Neuronal stem cell (in vitro differentiated cells): ENCODE measurements around the gene PCGF2. TPM values are rescaled to one million over a fixed set of nuclear protein-coding genes. Genes with fewer than 3 reads are reported as not detected.

Experiments
- DNase-seq: peaks from one replicate; pipeline ENCODE4 v3.0.0-alpha.2; 2013; ENCODE audit warnings: low spot score
- H2AFZ ChIP-seq: one replicate; pipeline ENCODE4 v1.6.1; 2013; ENCODE audit warnings: mild to moderate bottlenecking, low read length, inconsistent platforms
- H2AK5ac ChIP-seq: 2 replicates; pipeline ENCODE4 v1.6.1; 2013; ENCODE audit warnings: low read depth, mild to moderate bottlenecking, inconsistent platforms, low read length, moderate library complexity, mixed read lengths
- H2BK120ac ChIP-seq: 2 replicates; pipeline ENCODE4 v1.6.1; 2013; ENCODE audit warnings: low read depth, mild to moderate bottlenecking, inconsistent platforms, low read length, moderate library complexity, mixed read lengths
- H2BK12ac ChIP-seq: one replicate; pipeline ENCODE4 v1.6.1; 2013; ENCODE audit warnings: low read length, inconsistent platforms
- H2BK15ac ChIP-seq: 2 replicates; pipeline ENCODE4 v1.6.1; 2013; ENCODE audit warnings: mild to moderate bottlenecking, low read length, inconsistent platforms, mixed read lengths
- H2BK5ac ChIP-seq: one replicate; pipeline ENCODE4 v1.6.1; 2013; ENCODE audit warnings: inconsistent platforms, mild to moderate bottlenecking, low read length, moderate library complexity
- H3K14ac ChIP-seq: one replicate; pipeline ENCODE4 v1.6.1; 2013; ENCODE audit warnings: low read length, inconsistent platforms
- H3K18ac ChIP-seq: 2 replicates; pipeline ENCODE4 v1.6.1; 2013; ENCODE audit warnings: low read length, inconsistent platforms
- H3K23ac ChIP-seq: 2 replicates; pipeline ENCODE4 v1.6.1; 2013; ENCODE audit warnings: low read depth, mild to moderate bottlenecking, mixed read lengths, low read length, inconsistent platforms; ENCODE audit not compliant: poor library complexity
- H3K27ac ChIP-seq: replicated peaks from 3 replicates; pipeline ENCODE4 v1.5.1; 2013; ENCODE audit warnings: low read length, inconsistent platforms
- H3K27me3 ChIP-seq, 3 experiments: 2 replicates each; pipeline ENCODE4 v1.6.1; 2013; ENCODE audit warnings: low read length in 3 of 3, mild to moderate bottlenecking in 2 of 3, inconsistent platforms in 1 of 3, low read depth in 1 of 3, mixed read lengths in 1 of 3, moderate library complexity in 1 of 3; ENCODE audit not compliant: control insufficient read depth in 3 of 3, insufficient read depth in 3 of 3
- H3K36me3 ChIP-seq, 2 donors: replicated peaks in 1 of 2; 2 replicates each; pipeline ENCODE4 v1.6.1; 2013; ENCODE audit warnings: low read length in 2 of 2; ENCODE audit not compliant: control insufficient read depth in 2 of 2, insufficient read depth in 2 of 2
- H3K4ac ChIP-seq: 2 replicates; pipeline ENCODE4 v1.6.1; 2013; ENCODE audit warnings: inconsistent platforms, mild to moderate bottlenecking, low read length, moderate library complexity
- H3K4me1 ChIP-seq, 2 donors: 1 replicate in 1 of 2; 2 replicates in 1 of 2; pipeline ENCODE4 v1.6.1; 2013; ENCODE audit warnings: low read length in 2 of 2, low read depth in 1 of 2; ENCODE audit not compliant: control insufficient read depth in 2 of 2, insufficient read depth in 1 of 2
- H3K4me2 ChIP-seq: one replicate; pipeline ENCODE4 v1.6.1; 2013; ENCODE audit warnings: mild to moderate bottlenecking, low read length, inconsistent platforms; ENCODE audit not compliant: insufficient read depth, poor library complexity, severe bottlenecking
- H3K4me3 ChIP-seq, 2 donors: 2 replicates each; pipeline ENCODE4 v1.5.1; 2013; ENCODE audit warnings: low read length in 2 of 2, mild to moderate bottlenecking in 2 of 2, inconsistent platforms in 1 of 2, moderate library complexity in 1 of 2
- H3K79me1 ChIP-seq: one replicate; pipeline ENCODE4 v1.6.1; 2013; ENCODE audit warnings: low read depth, mild to moderate bottlenecking, inconsistent platforms, low read length, moderate library complexity
- H3K9ac ChIP-seq: one replicate; pipeline ENCODE4 v1.6.1; 2013; ENCODE audit warnings: mild to moderate bottlenecking, low read depth, low read length, inconsistent platforms; ENCODE audit not compliant: poor library complexity
- H3K9me3 ChIP-seq, 2 donors: replicated peaks in 1 of 2; 2 replicates each; pipeline versions ENCODE3 to v1.6.1; 2013; ENCODE audit warnings: low read length in 2 of 2, mild to moderate bottlenecking in 2 of 2, inconsistent platforms in 1 of 2, low read depth in 1 of 2, mixed read lengths in 1 of 2, moderate library complexity in 1 of 2; ENCODE audit not compliant: control insufficient read depth in 2 of 2, insufficient read depth in 1 of 2
- H4K8ac ChIP-seq: one replicate; pipeline ENCODE4 v1.6.1; 2013; ENCODE audit warnings: low read depth, mild to moderate bottlenecking, inconsistent platforms, low read length, moderate library complexity
- H4K91ac ChIP-seq: one replicate; pipeline ENCODE4 v1.6.1; 2013; ENCODE audit warnings: low read length, low read depth, mild to moderate bottlenecking, inconsistent platforms; ENCODE audit not compliant: poor library complexity
- WGBS, 2 donors: extraction: QIAGEN DNeasy Blood & Tissue Kit; methylation state at CpG; one replicate each; pipeline ENCODE4 v1.1.7; 2013; ENCODE audit warnings: missing lambda C conversion rate in 2 of 2, mixed read lengths in 1 of 2; ENCODE audit not compliant: insufficient read length in 2 of 2, insufficient replicate concordance in 1 of 2; ENCODE audit errors: extremely low coverage in 2 of 2; 5-methylcytosine and 5-hydroxymethylcytosine counted together
- polyA plus RNA-seq, 2 experiments: library from polyadenylated mRNA; stranded (reverse); fragments of 200-250 nt; gene quantifications; one replicate each; pipeline ENCODE4 v1.2.3, GENCODE V29; 2013

PCGF2 gene
- polyA plus RNA-seq (2013, experiment 1 of 2), result 74.0 TPM
- polyA plus RNA-seq (2013, experiment 2 of 2), result 69.4 TPM

DNA sequence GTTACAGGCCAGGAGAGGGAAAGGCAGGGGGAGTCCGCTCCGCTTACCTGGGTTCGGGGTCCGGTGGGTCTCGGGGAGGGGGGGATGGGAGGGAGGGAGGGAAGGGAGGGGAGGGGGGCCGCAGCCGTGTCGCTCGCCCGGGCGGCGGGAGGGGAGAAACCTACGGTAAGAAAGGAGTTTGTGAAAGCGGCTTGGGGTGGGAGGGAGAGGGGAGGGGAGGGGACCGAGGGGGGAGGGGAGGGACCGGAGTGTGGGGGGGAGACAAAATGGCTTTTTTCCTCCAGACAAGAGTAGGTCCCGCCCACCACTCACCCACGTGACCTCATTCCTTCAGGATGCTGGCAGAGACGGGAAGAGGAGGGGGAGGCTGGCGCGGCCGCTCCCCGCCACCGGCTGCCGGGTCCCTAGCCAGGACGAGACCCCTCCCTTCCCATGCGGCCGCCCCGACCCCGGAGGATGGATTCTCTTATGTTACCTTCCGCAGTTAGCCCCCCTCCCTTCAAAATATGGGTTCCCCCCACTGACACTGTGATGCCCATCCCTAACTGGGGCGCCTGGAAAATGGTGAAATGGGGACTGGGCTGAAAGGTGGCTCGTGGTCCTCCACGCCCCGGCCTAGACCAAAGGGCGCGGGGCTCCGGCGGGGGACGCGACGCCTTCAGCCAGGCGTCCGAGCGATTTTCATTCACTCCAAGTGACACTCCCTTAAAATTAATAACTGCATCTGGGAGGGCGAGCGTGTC lies at the start of gene PCGF2:
PCGF2 (minus strand) TSS at position 188 of the 743 bp plus-strand sequence. CDS start 7,934 bp downstream, outside the sequence.
- peak within 1 kb of the TSS; percentile 90 for H3K4me2 ChIP-seq
- peak; percentile 93 for DNase-seq
- peaks cover 22% of the 10 kb centered on the region for H3K79me1 ChIP-seq
- peak within 1 kb of the TSS; percentile 97 for H2BK15ac ChIP-seq
- peak within 1 kb of the TSS; percentile 20 for H4K91ac ChIP-seq
- peak within 1 kb of the TSS; percentile 93 for H2BK120ac ChIP-seq
- H3K9me3 ChIP-seq, result no peaks in the 10 kb centered on the region
- H2AK5ac ChIP-seq, result peak within 1 kb of the TSS; percentile 95
- peak within 1 kb of the TSS; percentile 96 for H2BK5ac ChIP-seq
- H2AFZ ChIP-seq, result peak within 1 kb of the TSS; percentile 84
- H3K4ac ChIP-seq, result peak within 1 kb of the TSS; percentile 81
- H3K4me1 ChIP-seq, result peaks cover 17 to 23% of the 10 kb centered on the region in 2 donors
- H3K18ac ChIP-seq, result peak within 1 kb of the TSS; percentile 100
- H2BK12ac ChIP-seq, result no peak within 1 kb of the TSS
- H3K4me3 ChIP-seq, result peak within 1 kb of the TSS; percentile 71 to 98
- peak within 1 kb of the TSS; percentile 85 for H3K14ac ChIP-seq
- H3K27ac ChIP-seq, result peak within 1 kb of the TSS; percentile 84
- H3K36me3 ChIP-seq, result peaks cover 4 to 13% of the 10 kb centered on the region in 2 donors
- H3K23ac ChIP-seq, result peak within 1 kb of the TSS; percentile 96
- H3K27me3 ChIP-seq, result no peaks in the 10 kb centered on the region
- peak within 1 kb of the TSS; percentile 99 for H3K9ac ChIP-seq
- H4K8ac ChIP-seq, result peak within 1 kb of the TSS; percentile 29
- WGBS, 2 donors, result no CpG with 5 or more reads among the region's 47 CpGs

DNA sequence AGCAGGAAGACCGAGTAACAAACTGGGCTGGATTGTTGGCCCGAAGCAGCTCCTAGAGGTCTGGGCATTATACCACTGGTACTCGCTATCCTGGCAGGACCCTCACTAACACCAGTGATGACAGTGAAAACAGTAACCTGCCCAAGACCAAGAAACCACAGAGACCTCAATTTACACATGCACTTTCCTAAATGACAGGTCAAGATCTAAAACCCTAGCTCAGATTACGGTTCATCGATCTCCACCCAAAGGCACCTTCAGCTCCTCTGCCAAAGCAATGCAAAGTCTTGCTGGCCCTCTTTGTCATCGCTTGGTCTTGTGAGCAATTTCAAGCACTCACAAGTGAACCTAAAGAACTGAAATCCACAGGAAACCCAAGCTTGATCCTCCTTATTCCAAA lies 49.7 kb upstream of the PCGF2 start:
- peak overlapping the region; percentile 69 for H3K4me2 ChIP-seq
- peak overlapping the region in 1 of 2 donors; percentile 98 for H3K4me3 ChIP-seq
- no peak overlapping the region for H2BK12ac ChIP-seq
- H4K91ac ChIP-seq, result no peak overlapping the region
- H3K9me3 ChIP-seq, result no peaks in the 10 kb centered on the region
- no peaks in the 10 kb centered on the region for H3K27me3 ChIP-seq
- H3K23ac ChIP-seq, result no peak overlapping the region
- H3K36me3 ChIP-seq, result peaks cover 10 to 61% of the 10 kb centered on the region in 2 donors
- no peak overlapping the region for H2BK120ac ChIP-seq
- H3K4ac ChIP-seq, result no peak overlapping the region
- no peak overlapping the region for H2BK15ac ChIP-seq
- no CpG with 5 or more reads among the region's 6 CpGs for WGBS, 2 donors
- no peak overlapping the region for H3K18ac ChIP-seq
- no peak for DNase-seq
- no peak overlapping the region for H2AK5ac ChIP-seq
- no peak overlapping the region for H3K27ac ChIP-seq
- H3K79me1 ChIP-seq, result peaks cover 9% of the 10 kb centered on the region
- H3K9ac ChIP-seq, result no peak overlapping the region
- H3K14ac ChIP-seq, result no peak overlapping the region
- H4K8ac ChIP-seq, result no peak overlapping the region
- H2BK5ac ChIP-seq, result no peak overlapping the region
- no peak overlapping the region for H2AFZ ChIP-seq
- peaks cover 10 to 14% of the 10 kb centered on the region in 2 donors for H3K4me1 ChIP-seq

DNA sequence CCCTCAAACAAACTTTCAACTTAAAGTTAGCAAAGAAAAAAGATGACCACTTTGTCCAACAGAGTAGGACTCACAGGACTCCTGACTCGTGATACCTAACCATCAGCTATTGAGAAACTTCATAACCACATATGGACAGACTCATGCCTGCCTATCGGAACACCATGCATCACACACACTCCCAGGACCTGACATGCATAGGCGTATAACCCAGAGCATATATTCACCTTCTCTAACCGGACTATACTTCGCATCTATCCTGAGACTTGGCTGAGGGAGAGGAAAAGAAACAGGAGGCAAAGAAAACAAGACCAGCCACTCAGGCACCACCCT lies 49.0 kb upstream of the PCGF2 start:
- no peak overlapping the region for H2AK5ac ChIP-seq
- H3K4me2 ChIP-seq, result no peak overlapping the region
- no peak overlapping the region for H2BK120ac ChIP-seq
- H4K8ac ChIP-seq, result no peak overlapping the region
- H2AFZ ChIP-seq, result no peak overlapping the region
- no peak overlapping the region for H2BK12ac ChIP-seq
- H3K9me3 ChIP-seq, result no peaks in the 10 kb centered on the region
- H2BK15ac ChIP-seq, result no peak overlapping the region
- no peak for DNase-seq
- no CpG with 5 or more reads among the region's 5 CpGs for WGBS, 2 donors
- H3K4ac ChIP-seq, result no peak overlapping the region
- H4K91ac ChIP-seq, result no peak overlapping the region
- H3K36me3 ChIP-seq, result peaks cover 9 to 61% of the 10 kb centered on the region in 2 donors
- no peak overlapping the region for H3K18ac ChIP-seq
- peaks cover 9% of the 10 kb centered on the region for H3K79me1 ChIP-seq
- no peaks in the 10 kb centered on the region for H3K27me3 ChIP-seq
- no peak overlapping the region for H2BK5ac ChIP-seq
- H3K14ac ChIP-seq, result no peak overlapping the region
- peak overlapping the region; percentile 54 to 98 for H3K4me3 ChIP-seq
- no peak overlapping the region for H3K9ac ChIP-seq
- H3K23ac ChIP-seq, result no peak overlapping the region
- peaks cover 10 to 14% of the 10 kb centered on the region in 2 donors for H3K4me1 ChIP-seq
- H3K27ac ChIP-seq, result no peak overlapping the region

DNA sequence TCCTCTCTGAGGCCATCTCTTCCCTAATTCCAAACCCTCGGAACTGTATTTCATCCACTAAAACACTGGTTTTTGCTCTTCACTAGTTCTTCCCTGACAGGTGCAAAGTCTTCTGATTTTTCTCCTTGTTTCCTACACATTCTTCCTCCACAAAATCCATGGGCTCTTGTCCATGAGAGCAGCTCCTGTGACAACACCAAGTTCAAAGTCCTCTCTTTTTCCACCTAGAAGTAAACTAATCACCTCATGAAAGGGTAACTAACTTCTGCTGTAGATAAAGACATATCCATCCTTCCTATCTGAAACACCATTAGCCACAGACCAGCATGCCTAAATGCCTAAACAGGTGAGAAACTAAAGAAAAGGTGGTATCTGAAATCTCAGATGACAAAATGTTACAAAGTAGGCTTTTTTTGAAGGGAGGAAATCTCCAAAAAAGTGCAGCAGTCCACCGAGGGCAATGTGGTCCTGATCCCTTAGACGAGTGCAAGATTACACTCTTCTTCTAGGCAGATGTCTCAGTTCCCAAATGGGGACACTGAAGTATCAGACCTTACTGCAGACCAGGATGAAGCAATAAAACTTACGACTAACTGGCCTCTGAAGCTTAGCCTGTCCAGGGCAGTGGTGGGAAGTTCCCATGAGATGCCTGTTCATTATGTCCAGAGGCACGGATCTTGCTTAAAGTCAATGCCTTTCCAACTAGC lies 48.5 kb upstream of the PCGF2 start:
- H3K4ac ChIP-seq, result no peak overlapping the region
- no peak overlapping the region for H4K8ac ChIP-seq
- H2AFZ ChIP-seq, result no peak overlapping the region
- no peak overlapping the region for H3K27ac ChIP-seq
- H3K18ac ChIP-seq, result no peak overlapping the region
- no peaks in the 10 kb centered on the region for H3K9me3 ChIP-seq
- H3K4me1 ChIP-seq, result peaks cover 10 to 14% of the 10 kb centered on the region in 2 donors
- H4K91ac ChIP-seq, result no peak overlapping the region
- H2BK120ac ChIP-seq, result no peak overlapping the region
- no peak overlapping the region for H2BK12ac ChIP-seq
- H3K4me3 ChIP-seq, result no peak overlapping the region
- H2BK15ac ChIP-seq, result no peak overlapping the region
- H2BK5ac ChIP-seq, result no peak overlapping the region
- no peak overlapping the region for H3K23ac ChIP-seq
- H3K79me1 ChIP-seq, result peaks cover 9% of the 10 kb centered on the region
- peaks cover 8 to 58% of the 10 kb centered on the region in 2 donors for H3K36me3 ChIP-seq
- H3K4me2 ChIP-seq, result no peak overlapping the region
- H3K9ac ChIP-seq, result no peak overlapping the region
- H3K27me3 ChIP-seq, result no peaks in the 10 kb centered on the region
- no peak overlapping the region for H3K14ac ChIP-seq
- DNase-seq, result no peak
- WGBS, 2 donors, result no CpG with 5 or more reads among the region's 5 CpGs
- H2AK5ac ChIP-seq, result no peak overlapping the region
